Activated effector memory CD4-positive, alpha-beta T cell treated with anti-CD3 and anti-CD28 coated beads, Interleukin-2, amount 50 U/mL, for 16 hours (primary cell): Measurements from ENCODE around the gene BAZ2B.
"Not testable (repeated sequence)": the region's sequence is repeated elsewhere in the genome, so short reads cannot be mapped to it uniquely, and the experiment has no call there.

Source experiments
- DNase-seq: peaks from one replicate; pipeline ENCODE4 v3.0.0-alpha.2; 2020

BAZ2B gene

DNA sequence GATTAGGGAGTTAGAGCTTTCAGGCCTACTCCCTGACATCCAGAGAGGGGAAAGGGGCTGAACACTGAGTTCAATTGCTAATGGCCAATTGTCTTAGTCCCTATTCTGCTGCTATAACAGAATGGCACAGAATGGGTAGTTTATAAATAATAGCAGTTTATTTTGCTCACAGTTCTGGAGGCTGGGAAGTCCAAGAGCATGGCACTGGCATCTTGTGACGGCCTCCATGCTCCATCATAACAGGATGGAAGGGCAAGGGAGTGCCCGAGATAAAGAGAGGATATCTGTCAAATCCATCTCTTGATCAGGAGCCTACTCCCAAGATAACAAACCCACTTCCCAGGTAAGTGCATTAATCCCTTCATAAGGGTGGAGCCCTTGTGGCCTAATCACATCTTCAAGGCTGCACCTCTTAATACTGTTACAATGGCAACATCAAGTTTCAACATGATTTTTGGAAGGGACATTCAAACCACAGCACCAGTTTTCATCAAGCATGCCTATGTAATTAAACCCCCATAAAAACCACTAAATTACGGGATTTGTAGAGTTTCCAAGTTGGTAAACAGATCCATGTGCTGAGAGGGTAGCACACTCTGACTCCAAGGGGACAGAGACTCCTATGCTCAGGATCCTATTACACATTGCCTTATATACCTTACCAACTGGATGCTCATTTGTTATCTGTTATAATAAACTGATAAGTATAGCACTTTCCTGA, 44.6 kb downstream of the BAZ2B start:
- DNase-seq, result no peak

DNA sequence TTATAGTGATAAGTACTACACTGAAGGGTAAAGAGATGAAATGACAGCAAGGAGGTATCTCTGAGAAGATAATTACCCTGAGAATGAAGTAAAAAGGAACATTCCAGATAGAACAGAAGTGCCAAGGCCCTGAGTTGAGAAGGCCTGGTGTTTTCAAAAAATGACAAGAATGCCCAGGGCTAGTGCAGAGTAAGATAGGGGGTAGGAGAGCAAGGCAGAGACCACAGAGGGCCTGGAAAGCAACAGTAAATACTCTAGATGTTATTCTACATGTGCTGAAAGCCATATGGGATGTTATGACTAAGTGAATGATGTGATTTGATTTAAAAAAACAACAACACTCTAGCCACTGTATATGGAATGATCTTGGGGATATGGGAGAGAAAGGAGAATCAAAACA, 52.3 kb downstream of the BAZ2B start:
- DNase-seq, result no peak

DNA sequence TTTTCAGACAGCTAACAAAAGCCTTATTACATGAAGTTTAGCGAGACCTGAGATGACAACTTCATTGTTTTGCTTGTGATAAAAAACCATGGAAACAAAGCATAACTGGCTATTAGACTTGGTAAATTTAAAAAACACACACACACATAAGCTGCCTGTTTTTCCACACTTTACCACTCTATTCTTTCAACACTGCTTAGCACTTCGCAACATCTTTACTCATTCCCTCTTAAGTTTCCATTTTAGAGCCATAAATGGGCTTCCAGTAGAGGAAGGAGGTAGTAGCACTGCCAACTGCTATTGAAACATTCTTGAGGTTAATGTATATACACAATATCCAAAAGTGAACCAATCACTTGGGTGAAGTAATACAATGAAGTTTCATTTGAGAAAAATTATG, 54.1 kb downstream of the BAZ2B start:
- DNase-seq, result no peak

DNA sequence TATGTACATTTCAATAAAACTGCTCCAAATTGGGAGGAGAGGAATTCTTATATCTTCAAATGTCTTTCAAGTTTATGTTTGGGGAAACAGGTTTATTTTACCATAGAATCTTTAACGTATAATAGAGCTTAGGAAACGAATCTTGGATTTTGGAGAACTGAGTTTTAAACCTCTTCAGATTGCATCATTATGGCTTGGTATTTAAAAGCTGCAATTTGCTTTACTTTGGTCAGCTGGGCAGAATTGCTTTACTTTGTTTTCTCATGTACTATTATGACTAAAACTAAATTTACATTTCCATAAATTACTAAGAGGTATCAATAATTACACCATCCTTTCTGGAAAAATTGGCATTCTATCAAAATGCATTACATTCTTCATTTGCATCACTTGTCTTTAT, 54.6 kb downstream of the BAZ2B start:
- no peak for DNase-seq

DNA sequence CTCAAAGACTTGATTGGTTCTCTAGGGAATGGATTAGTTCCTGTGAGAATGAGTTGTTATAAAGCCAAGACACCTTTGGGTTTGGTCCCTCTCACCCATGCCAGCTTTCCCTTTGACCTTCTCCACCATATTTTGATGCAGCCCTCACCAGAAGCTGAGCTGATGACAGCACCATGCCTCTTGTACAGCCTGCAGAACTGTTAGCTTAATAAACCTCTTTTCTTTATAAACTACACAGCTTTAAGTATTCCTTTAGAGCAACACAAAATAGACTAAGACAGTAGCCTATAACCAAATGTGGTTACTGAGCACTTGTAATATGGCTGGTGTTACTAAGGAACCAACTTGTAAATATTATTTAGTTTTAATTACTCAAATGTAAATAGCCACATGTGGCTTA, 55.1 kb downstream of the BAZ2B start:
- DNase-seq, result no peak

DNA sequence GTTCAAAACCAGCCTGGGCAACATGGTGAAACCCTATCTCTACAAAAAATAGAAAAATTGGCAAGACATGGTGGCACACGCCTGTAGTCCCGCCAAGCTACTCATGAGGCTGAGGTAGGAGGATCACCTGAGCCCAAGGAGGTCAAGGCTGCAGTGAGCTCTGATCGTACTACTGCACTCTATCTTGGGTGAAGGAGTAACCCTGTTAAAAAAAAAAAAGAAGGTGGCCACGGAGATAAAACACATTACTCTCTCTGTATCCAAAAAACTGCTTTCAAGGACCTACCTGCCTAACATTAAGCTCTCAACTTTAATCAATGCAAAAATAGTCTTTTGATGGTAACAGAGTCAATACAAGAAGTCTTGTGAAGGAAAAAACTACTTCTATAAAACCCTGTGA, 57.3 kb downstream of the BAZ2B start:
- no peak for DNase-seq

DNA sequence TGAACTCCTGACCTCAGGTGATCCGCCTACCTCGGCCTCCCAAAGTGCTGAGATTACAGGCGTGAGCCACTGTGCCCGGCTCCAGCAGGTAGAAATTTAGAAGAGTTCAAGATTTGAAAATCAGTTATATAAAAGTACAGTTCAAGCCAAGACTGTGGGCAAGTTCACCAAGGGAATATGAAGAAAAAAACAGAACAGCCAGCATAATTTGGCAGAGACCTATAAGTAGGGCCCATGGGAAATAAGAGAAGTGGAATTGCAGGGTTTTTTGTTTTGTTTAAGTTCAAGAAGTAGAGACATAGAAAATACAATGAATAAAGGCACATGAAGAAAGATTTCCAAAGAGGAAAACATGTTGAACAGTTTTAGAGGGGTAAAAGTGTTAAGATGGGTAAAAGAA, 57.9 kb downstream of the BAZ2B start:
- DNase-seq, result no peak

DNA sequence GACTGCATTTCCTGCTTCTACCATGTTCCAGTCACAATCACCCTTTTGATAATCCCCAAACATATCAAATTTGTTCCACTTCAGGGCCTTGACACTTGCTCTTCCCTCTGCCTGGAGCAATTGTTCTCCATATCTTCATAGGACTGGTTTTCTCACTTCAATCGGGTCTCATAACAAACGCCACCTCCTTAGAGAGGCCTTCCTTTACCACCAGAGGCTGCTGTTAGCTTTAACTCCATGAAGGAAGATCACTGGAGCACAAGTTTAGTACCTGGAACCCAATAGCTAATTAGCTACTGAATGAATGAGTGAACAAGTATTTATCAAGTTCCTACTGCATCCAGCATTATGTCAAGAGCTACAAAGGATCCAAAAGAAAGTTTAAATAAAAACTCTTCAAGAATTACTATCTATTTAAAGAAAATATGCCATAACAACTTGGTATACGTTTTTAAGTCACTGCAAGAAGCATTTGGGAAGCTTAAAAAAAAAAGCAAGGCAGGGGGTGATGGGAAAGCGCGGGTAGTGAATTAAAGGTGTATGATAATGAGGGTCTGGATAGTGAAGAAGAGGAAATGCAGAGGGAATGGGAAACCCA, 58.8 kb downstream of the BAZ2B start:
- no peak for DNase-seq

DNA sequence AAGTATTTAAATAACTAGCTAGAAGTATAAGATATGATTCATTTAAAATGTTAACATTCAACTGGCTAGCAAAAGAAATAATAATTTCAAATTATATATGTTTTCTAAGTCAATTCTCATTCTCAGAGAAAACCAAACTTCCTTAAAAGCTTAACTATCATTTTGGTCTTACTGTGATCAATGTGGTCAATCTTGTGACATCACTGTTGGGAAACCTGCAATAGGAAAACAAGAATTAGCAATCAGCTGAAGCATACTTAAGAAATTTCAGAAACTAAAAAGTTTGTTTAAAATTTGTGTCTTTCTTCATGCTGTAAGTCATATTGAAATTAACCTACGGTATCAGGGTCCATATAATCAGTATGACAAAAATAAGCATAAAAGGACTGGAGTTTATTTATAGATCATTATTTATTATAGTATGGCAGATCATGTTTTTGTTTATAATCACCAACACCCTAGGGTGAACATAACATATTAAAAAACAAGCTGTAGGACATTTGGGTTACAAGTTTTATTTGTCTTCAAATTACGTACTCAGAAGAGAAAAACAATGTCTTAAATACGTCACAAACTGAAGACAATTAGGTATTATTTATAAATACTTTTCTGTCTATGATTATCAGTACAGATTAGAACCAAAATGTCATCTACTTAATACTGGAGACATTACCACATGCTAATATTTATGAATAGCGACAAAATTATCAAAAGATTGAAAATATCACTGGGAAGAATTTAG, 60.5 kb downstream of the BAZ2B start:
- DNase-seq, result no peak

DNA sequence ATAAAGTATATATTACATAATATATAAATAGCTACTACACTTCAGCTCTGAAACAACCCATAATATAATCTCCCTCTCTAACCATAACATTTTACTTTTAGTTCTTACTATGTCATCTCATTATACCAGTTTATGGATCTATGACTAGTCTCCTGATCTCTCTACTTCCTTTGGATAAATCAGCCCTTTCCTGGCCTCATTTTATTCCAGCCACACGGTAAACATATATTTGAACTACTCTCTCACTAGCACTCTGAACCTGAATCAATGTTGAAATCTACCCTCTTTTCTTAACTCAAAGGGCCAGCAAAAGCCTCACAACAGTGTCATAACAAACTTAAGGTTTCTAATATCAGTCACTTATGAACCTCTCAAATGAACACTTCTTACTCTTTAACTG, 62.6 kb downstream of the BAZ2B start:
- no peak for DNase-seq

DNA sequence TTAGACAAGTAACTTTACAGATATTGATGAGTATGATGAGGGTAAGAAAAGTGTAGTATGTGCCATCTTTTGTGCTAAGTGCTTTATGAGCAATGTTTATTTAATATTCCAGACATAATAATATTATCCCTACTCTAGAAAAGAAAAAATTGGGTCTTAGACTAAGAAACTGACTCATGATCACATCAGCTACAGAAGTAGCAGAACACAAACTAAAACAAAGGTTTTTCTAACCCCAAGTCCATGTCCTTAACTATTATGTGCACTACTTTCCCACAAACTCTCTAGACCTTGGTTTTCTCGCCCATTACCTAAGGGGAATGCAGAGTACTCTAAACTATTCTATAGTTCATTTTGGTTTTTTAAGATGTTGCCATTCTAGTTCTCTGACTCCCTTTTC, 64.5 kb downstream of the BAZ2B start:
- no peak for DNase-seq

DNA sequence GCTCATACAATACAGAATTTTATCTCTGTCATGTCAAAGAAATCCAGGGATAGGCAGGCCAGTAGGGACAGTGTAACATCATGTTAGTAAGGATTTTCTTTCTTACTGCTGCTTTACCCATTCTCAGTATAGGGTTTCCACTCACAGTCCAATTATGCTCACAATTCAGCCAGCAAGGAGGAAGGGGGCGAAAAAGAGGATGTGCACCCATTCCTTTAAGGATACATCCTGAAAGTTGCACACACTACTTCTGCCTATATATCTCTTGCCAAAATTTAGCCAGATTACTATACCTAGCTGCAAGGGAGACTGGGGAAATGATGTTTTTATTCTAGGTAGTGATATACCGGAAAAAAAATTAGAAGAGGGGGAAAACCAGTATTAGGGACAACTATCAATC, 66.1 kb downstream of the BAZ2B start:
- DNase-seq, result no peak

DNA sequence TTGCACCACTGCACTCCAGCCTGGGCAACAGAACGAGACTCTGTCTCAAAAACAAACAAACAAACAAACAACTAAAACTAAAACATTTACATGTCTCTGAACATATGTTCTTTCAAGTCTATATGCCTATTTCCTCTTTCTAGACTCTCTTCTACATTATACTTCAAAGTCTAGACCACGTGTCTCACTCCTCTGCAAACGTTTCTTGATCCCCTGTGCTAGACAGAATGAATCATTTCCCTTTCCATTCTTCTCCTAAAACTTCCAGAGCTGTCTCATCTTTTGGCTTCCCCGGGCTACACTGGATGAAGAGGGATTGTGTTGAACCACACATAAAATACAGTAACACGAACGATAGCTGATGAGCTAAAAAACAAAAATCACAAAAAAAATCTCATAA, 67.1 kb downstream of the BAZ2B start:
- no peak for DNase-seq

DNA sequence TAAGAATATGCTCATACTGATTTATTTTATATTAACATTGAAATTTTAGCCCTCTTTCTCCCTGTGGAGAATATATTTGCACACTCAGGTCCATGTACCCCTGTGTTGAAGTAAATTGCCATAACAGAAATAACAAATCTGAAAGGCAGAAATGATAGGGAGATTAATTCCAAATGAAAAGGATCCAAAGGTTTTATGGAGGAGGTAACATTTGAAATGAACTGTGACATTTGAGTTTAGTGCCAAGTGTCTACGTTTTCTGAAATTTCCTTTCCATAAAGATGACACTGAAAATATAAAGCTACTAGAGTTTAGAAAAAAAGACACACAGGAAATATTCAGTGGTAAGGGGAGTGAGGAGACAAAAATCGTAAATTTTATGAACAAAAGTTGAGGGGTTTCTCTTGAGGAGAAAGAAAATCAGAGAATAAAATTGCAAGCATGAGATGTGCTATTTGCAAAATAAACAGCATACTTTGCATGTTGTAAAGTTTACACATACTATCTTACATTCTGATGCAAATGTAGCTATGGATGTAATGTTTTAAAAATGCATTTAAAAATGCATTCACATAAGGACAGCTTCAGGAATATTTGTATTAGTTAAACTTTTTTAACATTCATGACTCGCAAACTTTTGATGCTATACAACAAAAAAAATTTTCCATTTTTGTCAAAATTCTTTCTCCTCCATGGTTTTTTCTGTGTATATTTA, 69.5 kb downstream of the BAZ2B start:
- no peak for DNase-seq

DNA sequence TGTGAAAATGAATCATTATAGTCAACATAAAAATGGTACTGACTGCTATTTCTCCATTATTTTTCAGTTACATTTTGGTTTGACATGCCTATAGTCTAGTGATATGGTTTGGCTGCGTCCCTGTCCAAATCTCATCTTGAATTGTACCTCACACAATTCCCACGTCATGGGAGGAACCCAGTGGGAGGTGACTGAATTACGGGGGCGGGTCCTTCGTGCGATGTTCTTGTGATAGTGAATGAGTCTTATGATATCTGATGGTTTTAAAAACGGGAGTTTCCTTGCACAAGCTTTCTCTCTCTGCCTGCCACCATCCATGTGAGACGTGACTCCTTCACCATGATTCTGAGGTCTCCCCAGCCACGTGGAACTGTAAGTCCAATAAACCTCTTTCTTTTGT, 70.3 kb downstream of the BAZ2B start:
- no peak for DNase-seq

DNA sequence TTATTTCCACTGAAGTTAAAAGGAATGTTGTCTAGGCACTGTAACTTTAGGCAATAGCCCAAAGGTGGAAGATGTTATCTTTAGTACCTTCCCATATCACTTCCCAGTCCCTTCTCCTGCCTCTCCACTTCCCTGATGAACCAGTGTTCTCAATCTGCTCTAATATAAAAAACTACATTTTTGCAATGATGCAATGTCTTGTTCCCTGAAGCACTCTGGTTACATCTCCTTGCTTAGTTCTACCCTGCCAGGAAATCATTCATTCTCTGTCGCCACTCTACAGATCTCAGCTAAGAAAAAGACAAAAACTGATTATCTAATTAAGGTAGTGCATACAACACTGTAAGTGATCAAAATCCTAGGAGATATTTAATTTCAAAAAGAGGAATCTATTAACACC, 71.3 kb downstream of the BAZ2B start:
- DNase-seq, result no peak

DNA sequence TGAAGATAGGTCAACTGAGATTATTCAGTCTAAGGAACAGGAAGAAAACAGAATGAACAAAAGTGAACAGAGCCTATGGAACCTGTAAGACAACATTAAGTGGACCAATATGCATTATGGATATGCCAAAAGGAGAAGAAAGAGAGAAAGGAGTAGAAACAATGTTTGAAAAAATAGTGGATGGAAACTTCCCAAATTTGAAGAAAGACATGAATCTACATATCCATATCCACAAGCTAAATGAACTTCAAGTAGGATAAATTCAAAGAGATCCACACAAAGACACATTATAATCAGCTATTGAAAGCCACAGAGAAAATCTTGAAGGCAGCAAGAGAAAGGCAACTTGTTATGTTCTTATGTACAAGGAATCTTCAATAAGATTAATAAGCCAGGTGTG, 74.2 kb downstream of the BAZ2B start:
- no peak for DNase-seq

DNA sequence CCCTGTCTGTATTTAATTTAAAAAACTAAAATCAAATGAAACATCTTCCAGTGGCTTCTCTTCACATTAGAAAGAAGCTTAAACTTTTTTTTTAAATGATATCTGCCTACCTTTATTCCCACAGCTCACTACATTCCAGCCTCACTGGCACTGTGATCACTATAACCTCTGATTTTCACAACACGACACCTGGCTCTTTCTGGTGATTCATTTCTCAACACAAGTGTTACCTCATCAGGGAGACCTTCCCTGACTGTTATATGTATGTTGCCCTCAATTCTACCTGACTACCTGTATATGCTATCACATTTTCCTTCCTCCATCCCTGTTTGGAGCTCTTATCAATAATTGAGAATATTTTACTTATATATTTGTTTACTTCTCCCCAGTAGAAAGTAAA, 76.6 kb downstream of the BAZ2B start:
- no peak for DNase-seq

DNA sequence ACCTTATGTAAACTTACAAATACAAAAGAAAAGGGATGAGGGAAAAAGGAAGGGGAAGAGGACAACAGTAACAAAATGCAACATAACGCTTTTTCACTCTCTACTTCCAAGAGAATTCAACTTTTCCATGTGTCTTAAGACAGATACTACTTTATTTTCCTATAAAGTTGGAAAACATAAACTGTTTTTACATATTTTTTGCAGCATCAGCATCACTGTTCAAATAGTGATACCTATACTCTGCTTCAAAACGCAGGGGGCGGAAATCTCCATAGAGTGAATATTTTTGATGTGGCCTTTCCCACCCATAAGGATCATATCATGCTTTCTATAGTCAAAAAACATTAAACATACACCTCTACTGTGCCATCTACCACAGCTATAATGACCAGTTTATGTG, 77.5 kb downstream of the BAZ2B start:
- no peak for DNase-seq

DNA sequence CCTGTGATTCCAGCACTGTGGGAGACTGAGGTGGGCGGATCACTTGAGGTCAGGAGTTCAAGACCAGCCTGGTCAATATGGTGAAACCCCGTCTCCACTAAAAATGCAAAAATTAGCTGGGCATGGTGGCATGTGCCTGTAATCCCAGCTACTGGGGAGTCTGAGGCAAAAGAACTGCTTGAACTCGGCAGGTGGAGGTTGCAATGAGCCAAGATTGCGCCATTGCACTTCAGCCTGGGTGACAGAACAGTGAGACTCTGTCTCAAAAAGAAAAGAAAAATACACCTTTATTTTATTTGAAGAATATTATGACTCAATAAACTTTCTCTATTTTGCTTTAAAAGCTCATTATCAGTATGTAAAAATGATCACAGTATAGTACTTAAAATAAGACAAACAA, 81.1 kb downstream of the BAZ2B start:
- DNase-seq, result not testable (repeated sequence)

DNA sequence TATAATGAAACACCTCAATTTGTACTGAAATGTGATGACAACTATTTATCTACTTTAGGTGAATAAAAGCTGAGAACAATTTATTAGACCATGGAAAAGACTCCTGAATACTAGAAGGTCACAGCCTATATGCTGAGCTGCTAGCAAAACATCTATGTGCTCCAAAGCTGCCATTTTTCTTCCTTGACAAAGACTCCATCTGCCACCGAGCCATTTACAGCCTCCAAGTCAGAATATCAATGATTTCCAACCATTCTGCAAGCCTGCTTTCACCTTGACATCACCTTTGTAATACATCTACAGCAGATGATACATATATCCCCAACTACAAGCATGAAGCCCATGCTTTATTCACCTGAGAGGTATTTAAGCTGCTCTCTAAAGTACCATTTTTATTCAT, 84.9 kb downstream of the BAZ2B start:
- no peak for DNase-seq

DNA sequence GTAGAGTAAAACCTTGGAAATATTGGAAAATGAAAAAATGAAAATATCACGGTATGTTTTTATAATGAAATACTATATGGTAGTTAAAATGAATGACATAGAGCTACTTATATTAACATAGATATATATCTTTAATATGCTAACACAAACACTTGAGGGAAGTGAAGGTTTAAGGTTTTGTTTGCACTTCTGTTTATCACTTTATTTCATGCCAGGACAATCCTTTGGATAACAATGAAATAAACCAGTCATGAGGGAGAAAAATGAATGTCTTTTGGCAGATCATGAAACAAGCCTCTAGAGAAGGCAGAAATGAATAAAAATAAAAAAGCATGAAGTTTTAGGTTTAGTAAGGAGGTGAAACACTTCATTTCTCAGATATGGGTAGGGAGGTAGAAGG, 89.9 kb downstream of the BAZ2B start:
- DNase-seq, result no peak

DNA sequence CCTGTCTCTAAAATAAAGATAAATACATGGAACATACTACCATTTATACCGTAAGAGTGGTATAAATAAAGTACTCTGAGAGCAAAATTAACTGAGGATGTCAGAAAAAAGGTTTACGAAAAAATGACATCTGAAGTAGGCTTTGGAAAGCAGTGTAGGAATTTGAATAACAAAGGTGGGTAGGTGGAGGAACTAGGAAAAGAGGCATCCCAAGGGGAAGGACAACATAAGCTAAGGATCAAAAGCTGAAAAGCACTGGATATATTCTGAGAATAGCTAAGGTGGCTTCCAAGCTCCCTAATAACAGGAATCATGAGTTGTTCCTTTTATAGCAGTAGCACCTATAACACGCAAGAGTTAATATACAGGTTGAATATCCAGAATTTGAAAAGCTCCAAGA, 91.3 kb downstream of the BAZ2B start:
- no peak for DNase-seq

DNA sequence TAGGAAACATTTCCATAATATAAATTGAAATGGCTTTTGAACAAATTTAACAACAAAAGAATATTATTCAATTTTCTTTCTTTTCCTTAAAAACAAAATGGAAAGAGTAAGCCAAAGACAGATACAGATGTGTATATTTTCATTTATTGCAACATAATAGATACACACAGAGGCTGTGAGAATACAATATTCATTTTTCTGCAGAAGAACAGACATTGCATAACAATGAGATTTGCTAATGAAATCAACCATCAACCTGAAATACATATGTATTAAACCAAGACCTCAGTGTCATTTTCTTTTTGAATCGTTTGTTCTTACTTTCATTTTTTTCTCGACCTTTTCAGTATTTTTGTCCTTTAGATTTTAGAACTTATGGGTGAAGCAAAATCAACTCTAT, 95.1 kb downstream of the BAZ2B start:
- DNase-seq, result no peak
